Measurements from ENCODE around the gene WNT1. TPM values are rescaled to one million over a fixed set of nuclear protein-coding genes. Genes with fewer than 3 reads are reported as not detected.

Gene WNT1
- total and polyA plus RNA-seq, 9 of the 15 experiments (the other 6 are each of a cell fraction or from before 2014, with no cell fraction given) = not detected

DNA sequence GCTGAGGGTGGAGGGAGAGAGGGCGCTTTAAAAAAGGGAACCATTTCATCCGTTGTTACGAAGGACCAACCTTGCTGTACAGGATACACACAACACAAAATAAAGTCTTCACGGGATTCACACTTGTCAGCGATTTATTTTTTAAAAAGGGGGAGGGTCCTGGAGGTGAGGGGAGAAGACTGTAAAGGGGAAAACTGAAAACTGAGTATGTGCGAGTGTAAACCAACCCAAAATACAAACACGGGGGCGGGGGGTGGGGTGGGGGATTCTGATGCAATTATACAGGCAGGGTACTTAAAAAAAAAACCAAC is 41.0 kb downstream of the WNT1 start (continued):
- TF ChIP-seq MLLT1 (IDR thresholded peaks at IDR 0.05) (0 out of 4 replicates have a peak, but pooled peaks of 1 of the 2 experiments have one; percentile 22), ELF2 (CRISPR knock-in tag; IDR thresholded peaks at IDR 0.05) (no peak), FOSL1 (tag; conservative IDR thresholded peaks at IDR 0.05) (peak; percentile 40; the same call in 1 of the 2 replicates), ZNF695 (CRISPR knock-in tag; IDR thresholded peaks at IDR 0.05) (no peak), ERF (CRISPR knock-in tag; IDR thresholded peaks at IDR 0.05) (no peak), ZBTB33 (CRISPR knock-in tag; IDR thresholded peaks at IDR 0.05) (no peak), NR2C2 (CRISPR knock-in tag; IDR thresholded peaks at IDR 0.05) (no peak), NR2C2 (tag; IDR thresholded peaks at IDR 0.05) (0 out of 2 replicates have a peak, but pooled peaks have one; percentile 2), MXD1 (CRISPR knock-in tag; IDR thresholded peaks at IDR 0.05; ENCODE audit: borderline replicate concordance, poor library complexity, severe bottlenecking) (no peak), ZNF175 (CRISPR knock-in tag; IDR thresholded peaks at IDR 0.05; ENCODE audit: low read depth) (peak; percentile 98), KHSRP (IDR thresholded peaks at IDR 0.05) (peak; percentile 40; the same call in 1 of the 2 replicates), MCM7 (IDR thresholded peaks at IDR 0.05) (no peak), ZNF644 (tag; IDR thresholded peaks at IDR 0.05; ENCODE audit: low read depth) (0 out of 2 replicates have a peak, but pooled peaks have one; percentile 10), DACH1 (IDR thresholded peaks at IDR 0.05; ENCODE audit: partially characterized antibody) (no peak)
- TF ChIP-seq, protein P1, sequence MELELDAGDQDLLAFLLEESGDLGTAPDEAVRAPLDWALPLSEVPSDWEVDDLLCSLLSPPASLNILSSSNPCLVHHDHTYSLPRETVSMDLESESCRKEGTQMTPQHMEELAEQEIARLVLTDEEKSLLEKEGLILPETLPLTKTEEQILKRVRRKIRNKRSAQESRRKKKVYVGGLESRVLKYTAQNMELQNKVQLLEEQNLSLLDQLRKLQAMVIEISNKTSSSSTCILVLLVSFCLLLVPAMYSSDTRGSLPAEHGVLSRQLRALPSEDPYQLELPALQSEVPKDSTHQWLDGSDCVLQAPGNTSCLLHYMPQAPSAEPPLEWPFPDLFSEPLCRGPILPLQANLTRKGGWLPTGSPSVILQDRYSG (tag; conservative IDR thresholded peaks at IDR 0.05; ENCODE audit: low read depth) = 0 out of 2 replicates have a peak, but pooled peaks have one; percentile 12
- TF ChIP-seq, protein P2, sequence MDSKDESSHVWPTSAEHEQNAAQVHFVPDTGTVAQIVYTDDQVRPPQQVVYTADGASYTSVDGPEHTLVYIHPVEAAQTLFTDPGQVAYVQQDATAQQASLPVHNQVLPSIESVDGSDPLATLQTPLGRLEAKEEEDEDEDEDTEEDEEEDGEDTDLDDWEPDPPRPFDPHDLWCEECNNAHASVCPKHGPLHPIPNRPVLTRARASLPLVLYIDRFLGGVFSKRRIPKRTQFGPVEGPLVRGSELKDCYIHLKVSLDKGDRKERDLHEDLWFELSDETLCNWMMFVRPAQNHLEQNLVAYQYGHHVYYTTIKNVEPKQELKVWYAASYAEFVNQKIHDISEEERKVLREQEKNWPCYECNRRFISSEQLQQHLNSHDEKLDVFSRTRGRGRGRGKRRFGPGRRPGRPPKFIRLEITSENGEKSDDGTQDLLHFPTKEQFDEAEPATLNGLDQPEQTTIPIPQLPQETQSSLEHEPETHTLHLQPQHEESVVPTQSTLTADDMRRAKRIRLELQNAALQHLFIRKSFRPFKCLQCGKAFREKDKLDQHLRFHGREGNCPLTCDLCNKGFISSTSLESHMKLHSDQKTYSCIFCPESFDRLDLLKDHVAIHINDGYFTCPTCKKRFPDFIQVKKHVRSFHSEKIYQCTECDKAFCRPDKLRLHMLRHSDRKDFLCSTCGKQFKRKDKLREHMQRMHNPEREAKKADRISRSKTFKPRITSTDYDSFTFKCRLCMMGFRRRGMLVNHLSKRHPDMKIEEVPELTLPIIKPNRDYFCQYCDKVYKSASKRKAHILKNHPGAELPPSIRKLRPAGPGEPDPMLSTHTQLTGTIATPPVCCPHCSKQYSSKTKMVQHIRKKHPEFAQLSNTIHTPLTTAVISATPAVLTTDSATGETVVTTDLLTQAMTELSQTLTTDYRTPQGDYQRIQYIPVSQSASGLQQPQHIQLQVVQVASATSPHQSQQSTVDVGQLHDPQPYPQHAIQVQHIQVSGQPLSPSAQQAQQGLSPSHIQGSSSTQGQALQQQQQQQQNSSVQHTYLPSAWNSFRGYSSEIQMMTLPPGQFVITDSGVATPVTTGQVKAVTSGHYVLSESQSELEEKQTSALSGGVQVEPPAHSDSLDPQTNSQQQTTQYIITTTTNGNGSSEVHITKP (IDR thresholded peaks at IDR 0.05; ENCODE audit: partially characterized antibody) = peak; percentile 3

Data from K562 (cell line).